GM19463 (cell line): ENCODE results near the gene ARHGAP26.

Source experiments
- ATAC-seq: cut with Tn5 transposase; IDR thresholded peaks from one replicate; pipeline ENCODE4 v1.9.1; 2021; ENCODE audit warnings: mild to moderate bottlenecking, moderate library complexity; ENCODE audit not compliant: unreplicated experiment

The ARHGAP26 gene

DNA sequence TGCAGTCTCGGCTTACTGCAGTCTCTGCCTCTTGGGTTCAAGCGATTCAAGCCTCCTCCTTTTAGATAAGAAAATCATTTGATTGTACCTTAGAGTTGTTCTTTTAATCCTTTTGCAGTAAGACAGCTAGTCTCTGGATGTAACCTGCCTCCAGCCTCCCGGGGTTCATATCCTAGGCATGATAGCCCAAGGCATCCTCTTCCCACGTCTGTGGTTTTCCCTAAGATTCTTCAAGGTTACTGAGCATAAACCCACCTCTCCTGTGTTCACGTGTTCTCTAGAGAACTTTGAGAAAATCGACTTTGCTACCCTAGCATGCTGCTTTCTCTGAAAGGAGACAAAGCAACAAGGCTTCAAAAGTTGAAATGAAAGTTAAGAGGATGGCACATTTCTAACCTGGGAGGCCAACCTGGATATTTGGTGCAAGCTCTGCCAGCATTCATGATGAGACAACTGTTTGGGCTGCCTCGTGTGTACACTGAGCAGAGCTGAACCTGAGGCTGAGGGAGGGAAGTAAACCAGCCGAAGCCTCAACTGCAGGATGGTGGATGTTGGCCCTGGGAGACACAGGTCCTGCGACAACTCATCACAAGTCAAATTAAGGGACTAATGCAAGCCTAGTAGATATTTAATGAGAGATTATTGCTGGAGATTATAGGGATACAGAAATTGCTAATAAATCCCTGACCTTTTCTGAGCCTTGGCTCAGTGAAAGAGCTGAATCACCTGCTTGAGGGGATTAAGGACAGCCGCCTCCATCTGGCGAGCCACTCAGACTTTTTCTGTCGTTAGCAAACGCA is 261.8 kb downstream of the ARHGAP26 start:
- ATAC-seq = no peak

DNA sequence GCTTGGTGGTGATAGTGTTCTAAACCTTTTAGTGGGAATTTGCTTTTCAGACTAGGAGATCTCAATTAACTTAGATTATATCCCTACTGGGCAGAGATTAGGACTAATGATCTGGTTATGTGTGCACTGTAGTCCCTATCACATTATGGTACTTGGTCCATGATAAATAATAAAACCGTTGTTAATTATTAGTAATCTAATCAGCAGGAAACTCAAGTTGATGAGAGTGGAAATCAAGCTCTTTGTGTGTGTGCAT is 262.3 kb downstream of the ARHGAP26 start:
- ATAC-seq = no peak

DNA sequence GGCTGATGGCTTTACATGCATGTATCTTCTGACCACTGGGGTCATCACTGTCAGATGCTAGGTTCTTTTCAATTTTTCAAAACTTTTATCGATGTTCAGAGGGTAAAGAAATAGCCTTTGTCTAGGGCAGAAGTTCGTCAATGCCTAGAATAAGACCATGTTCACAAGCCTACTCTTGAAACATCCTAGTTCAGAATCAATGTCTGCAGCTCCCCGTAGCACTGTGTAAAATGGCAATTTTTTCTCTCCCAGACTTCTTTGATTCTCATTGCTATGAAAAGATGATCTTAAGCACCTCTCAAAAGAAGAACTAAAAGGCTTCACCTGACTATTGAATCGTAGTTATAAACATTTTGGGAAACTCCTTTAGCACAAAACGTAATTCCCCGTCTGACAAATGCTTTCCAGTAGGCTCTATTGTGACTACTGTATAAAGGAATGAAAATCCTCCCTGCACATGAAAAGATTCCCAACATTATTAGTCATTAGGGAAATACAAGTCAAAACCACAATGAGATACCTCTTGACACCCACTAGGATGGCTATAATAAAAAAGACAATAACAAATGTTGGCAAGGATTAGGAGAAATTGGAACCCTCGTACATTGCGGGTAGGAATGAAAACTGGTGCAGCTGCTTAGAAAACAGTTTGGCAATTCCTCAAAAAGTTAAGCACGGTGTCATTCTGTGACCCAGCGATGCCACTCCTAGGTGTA is 263.5 kb downstream of the ARHGAP26 start:
- no peak for ATAC-seq

DNA sequence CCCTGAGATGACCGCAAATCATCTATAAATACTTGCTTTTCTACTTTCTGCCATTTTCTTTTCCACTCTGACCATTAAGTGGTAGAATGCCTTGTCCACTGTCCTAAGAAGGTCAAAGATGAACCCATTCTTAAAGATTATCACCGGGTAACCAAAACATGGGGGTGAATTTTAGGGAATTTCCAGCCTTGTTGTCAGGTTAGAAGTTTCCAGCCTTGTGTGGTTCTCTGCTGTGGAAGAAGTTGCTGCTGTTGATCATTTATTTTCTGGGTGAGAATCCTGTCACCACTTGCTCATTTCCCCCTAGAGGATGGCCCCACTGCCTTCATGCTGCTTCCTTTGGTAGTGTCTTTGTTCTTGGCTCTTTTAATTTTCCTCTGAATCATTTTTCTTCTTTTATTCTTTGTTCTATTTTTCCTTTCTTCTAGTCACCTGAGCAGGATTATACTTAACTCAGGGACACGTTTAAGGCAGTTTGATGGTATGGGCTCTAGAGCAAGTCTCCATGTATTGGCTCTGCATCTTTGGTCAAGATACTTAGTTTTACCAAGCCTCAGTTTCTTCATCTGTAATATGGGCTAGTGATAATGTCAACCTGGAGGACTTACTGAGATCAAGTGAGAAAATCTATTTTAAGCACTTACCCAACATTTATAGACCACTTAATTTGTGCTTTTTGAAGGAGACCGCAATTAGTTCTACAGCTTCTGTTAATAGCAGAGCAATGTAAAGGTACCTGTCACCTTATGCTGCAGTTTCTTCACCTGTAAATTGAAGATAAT is 266.2 kb downstream of the ARHGAP26 start:
- peak; percentile 59 for ATAC-seq

DNA sequence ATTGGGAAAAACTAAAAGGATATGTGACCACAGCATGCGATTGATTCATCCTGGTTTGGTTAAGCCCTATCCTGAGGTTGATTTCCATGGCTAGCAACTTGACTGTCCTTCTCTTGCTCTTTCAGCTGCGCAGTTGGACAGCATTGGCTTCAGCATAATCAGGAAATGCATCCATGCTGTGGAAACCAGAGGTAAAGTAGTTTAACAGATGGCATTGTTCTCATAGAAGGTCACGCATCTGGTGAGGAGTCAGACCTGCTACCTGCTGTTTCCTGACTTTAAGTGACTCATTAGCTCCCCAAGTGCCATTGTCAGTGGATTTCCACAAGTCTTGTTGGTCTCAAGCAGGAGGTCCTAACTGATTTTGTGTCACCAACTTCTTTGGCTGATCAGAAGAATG is 266.9 kb downstream of the ARHGAP26 start:
- no peak for ATAC-seq

DNA sequence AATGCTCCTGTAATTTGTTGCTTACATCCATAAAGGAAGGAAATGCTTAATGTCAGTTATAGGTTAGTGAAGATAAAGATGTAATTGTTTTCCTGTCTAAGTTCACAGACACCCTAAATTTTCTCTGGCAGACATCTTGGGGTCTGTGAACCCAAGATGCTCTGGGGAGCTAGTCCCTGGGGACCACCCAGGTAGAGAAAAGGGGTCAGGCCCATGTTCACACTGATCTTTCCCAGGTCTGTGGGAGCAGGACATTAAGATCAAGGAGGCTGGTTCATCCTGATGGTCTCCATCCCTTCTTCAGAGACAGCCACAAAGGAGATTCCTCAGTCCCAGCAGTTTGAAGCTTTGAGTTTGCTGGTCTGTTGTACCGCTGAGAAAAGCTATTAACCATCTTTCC is 267.5 kb downstream of the ARHGAP26 start:
- no peak for ATAC-seq

DNA sequence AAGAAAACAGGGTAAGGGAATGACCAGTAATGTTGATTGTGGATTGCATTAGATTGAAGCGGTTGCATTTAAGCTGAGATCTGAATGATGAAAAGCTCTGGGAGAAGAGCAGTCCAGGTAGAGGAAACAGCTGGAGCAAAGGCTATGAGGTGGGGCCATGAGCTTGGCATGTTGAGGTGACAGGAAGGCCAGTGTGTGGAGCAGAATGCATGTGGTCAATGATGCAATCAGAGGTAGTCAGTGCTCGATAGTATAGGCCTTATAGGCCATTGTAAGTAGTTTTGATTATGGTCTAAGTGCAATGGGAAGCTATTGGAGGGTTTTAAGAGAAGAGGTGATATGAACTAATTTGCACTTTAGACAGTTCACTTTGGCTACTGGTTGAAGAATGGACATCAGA is 270.4 kb downstream of the ARHGAP26 start:
- no peak for ATAC-seq

DNA sequence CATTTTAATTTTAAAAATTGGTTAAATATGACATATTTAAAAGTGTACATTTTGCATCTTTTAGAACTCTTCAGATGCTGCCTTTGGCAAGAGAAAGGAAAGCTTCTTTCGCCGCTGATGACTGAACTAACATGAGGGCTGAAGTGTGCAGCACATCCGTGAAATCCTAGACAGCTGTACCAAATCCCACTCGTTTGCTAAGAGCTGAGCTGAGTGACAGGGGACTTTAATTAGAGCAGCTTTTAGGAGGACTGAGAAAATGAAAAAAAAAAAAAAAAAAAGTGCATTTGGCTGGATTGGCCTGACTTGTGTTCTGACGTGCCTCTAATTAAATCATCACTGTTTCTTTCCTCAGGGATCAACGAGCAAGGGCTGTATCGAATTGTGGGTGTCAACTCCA is 271.3 kb downstream of the ARHGAP26 start:
- ATAC-seq = no peak

DNA sequence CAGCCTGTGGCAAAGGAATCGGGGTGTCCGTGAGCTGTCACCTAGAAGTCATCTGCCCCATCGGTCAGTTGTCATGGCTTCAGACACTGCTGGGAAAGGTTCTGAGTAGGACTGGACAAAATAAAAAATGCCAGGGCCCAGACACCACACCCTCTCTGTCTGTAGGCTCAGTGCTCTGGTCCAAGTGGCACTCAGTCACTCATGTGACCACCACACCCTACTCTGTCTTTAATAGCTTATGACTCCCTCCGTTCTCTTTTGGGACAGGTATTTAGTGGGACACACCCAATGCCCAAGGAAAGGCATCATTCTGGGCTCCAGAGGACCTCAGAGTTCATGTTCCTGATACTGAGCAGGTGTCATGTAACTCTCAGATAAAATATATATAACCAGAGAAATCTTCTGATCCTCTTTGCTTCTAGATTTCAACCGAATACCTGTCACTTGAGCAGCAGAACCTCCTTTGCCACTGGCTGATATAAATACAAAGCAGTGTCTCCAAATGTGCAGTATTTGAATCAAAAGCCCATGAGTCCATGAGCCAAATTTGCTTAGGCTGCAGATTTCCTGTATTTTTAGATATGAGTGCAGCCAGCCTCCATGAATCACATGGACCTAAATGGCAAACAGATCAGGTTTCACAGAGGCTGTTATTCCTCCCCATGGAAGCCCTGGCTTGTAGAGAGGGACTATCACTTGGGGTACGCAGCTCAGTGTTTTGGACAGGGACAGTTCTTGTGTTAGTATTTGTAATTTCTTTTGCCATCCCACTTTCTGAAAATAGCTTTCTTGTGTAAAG is 272.0 kb downstream of the ARHGAP26 start:
- ATAC-seq = no peak

DNA sequence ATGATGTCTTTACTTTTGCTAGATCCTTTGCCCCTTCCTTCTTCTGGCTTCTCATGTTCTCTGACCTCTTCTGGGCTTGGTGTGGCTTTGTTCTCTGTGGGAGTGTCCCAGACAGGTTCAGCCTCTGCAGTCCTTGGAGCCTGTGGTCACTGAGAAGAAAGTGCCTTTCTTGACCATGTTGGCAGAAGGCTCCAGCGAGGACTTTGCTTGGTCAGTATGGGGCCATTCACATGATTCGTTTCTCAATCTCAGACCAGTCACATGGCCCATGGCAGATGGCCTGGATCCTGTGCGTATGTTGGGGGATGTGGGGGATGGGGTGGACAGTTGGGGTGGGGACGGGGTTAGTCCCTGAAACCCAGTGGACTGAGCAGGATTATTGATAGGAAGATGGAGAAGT is 274.1 kb downstream of the ARHGAP26 start:
- ATAC-seq = no peak

DNA sequence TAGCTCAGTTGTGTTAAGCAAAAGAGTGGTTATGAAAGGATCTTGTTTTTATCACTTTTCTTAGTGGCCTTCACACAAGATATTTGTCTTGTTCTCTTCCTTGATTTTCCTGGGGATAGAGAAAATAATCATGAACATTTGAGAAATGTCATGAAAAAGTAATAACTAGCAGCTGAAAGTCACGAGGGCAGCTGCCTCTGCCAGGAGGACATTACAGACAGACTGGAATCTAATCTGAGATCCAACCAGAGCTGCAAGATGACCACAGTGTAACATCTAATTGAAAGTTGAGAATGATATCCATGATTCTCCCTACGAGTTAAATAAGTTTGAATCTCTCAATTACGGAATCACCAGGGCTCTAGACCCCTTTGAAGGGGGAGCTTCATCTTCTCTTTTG is 274.9 kb downstream of the ARHGAP26 start:
- ATAC-seq = no peak

DNA sequence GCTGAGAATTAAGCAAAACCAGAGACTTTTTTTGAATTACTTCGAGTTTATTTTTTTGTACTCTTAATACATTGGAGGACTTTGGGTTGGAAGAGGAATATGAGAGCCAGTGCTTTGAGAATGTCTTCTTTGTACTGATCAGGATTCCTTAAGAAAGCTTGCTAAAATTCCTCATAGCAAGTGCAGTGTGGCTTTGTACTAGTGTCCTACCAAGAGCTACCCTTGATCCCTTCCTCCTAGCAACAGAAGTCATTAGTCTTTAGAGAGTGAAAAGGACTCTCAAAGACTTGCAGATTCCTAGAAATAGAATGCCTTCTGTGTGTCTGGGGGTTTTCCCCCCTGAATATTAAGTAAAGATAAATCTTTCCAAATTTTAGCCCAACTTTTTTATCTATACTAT is 276.1 kb downstream of the ARHGAP26 start:
- ATAC-seq = no peak

DNA sequence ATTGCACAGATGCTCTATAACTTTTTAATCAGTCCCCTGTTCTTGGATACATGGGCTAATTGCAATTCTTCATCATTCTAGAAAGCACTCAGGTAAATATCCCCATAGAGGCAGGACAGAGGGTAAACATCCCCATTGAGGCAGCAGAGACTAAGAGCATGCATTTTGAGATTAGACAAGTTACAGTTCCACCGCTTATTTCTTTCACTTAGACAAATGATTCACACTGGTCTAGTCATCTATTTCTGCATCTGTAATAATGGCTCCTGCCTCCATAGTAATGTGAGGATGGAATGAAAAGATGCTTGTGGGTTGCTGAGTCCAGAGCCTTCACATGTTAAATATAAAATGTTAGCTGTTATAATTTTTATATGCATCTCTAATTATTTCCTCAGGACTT is 276.9 kb downstream of the ARHGAP26 start:
- ATAC-seq = no peak

DNA sequence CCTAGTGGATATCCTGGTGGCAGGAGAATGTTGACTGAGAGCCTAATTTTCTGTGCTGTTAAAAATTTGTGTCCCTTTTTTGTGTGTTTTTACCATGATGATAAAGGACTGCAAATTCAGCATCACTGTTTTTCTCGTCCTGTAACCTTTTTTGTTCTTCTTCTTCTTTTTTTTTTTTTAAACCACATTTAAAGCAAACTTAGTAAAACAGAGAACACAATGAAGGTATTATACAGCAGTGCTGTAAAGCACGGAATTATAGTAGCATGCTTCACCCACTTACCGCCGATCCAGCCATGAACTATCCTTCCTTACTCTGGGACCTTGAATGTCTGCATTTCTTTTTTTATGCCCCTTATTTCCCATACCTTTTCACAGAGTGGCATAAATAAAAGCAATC is 280.0 kb downstream of the ARHGAP26 start:
- ATAC-seq = no peak

DNA sequence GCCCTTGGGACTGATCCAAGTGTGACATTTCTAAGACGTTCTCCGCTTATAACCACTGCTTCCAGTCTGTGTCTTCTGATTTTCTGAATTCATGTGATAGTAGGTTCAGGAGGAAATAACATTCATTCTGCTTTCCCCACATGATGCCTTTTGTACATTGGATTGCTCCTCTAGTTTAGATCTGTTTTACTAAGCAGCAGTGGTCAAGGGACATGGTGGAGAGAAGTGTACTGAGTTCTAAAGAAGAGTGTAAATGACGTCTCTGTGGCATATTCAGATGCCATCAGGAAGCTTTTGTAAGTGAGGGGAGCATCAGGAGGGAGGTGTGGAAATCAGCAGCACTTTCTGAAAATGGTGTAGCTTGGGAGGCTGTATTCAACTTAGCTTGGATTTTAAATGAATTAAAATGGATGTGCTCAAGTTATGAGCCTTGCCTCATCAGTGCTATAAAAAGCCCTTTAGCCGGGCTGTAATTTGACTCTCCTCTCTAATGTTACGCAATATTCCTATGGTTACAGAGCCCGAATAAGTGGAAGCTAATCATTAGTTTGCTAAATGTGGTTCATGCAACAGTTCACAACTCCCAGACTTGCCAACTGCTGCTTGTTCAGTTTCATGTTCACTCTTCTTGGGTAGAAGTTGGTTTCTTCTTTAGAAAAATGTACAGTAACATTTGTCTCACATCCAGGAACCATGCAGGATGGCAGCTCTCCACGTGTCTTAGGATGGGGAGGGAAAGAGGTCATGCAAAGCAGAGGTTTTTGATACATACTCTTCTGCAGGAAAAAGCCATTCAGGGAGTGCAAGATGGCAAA is 281.3 kb downstream of the ARHGAP26 start:
- peak; percentile 30 for ATAC-seq

DNA sequence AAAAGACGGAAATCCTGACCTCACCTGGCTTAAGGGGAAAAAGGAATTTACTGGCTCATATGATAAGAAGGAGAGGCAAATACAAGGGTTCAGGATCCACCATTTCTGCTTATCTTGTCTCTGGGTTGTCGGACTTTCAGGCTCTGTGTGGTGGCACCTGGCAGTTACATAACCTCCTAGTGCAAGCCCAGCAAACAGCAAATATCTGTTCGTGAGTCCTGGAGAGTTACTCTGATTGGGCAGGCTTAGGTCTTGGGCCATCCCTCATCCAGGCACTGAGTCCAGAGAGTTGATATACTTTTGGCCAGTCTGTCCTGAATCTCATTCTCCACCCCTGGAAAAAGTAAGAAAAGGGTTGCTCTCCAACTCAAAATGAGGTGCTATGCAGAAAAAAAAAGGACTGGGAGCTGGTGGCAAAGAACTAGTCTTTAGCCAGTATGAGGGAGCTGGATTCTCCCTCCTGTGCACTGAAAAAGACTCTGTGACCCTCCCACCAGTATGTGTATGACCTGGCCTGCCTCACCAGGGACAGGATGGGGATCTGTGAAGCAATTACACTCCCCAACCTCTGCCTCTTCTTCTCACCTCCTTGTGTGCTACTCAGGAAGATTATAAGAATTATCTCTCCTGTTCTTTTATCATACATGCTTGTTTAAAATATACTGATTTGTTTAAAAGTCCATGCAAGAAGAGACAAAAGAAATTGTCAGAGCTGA is 282.9 kb downstream of the ARHGAP26 start:
- peak; percentile 22 for ATAC-seq

DNA sequence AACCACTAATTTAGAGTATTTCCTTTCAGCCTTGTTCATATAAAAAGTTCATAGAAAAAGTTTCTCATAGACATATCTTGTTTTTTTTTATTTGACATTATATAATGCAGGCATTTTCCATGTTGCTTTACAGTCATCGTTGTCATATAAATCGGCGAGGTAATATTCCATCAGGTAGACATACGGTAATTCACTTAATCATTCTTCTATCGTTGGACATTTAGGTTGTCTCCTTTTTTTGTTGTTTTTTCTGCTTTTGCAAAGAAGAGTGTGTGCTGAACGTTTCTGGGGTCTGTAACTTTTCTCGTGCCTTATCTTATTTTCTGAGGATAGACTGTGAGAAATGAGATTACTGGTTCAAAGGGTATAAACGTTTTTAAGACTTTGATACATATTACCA is 283.6 kb downstream of the ARHGAP26 start:
- no peak for ATAC-seq

DNA sequence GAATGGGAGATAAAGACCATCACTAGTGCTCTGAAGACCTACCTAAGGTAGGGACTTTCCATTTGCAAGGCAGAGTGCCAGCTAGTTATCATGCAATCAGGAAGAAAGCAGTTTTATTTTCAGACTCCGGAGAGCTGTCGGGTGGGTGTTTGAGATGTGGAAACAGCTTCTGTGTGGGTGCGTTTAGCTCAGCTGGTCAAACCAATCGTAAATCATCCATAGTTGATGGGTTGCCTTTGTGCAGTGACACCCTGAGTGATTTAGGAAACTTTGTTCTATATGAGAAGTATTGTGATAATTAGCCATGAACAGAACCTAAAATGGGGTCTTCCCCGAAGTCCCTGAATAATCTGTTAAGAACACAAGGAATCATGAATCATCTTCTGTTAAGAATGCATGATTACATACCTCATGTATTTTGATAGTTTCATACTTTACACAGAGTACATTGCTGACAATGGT is 284.3 kb downstream of the ARHGAP26 start:
- ATAC-seq = peak; percentile 60

DNA sequence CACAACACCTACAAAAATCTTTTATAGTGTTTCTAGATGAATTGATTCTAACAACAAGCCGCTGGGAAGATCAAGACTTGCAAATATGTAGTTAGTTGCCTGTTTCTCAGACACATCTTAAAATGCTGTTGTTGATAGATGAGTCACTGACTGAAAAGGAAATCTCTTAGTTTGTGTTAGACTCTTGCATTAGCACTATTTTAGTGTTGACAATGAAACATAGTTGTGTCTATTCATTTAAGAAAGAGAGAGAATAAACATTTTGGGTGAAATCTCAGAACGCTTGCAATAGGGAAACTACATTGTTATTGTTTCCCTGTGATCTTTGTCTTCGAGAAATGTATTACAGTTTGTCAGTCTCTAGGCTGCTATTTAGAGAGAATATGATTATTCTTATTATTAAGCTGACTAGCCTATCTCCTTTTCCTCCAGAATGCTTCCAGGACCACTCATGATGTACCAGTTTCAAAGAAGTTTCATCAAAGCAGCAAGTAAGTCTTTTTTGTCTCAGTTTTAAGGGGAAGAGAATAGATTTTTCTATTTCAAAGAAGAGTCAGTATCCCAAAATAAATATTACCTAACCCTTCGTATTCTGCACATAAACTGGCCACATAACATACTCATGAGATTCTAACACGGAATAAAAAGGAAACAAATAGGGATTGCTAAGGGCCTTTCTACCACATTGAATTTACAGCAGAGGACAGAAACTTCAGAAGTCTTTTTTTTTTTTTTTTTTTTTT is 285.6 kb downstream of the ARHGAP26 start:
- no peak for ATAC-seq
